ENCODE results near the gene NFE2L2.
"Not testable (repeated sequence)": the region's sequence is repeated elsewhere in the genome, so short reads cannot be mapped to it uniquely, and the experiment has no call there.

The NFE2L2 gene

GRCh38 chr2:177188482-177189469 is 75.8 kb downstream of the NFE2L2 start:
- no peak for DNase-seq

DNA sequence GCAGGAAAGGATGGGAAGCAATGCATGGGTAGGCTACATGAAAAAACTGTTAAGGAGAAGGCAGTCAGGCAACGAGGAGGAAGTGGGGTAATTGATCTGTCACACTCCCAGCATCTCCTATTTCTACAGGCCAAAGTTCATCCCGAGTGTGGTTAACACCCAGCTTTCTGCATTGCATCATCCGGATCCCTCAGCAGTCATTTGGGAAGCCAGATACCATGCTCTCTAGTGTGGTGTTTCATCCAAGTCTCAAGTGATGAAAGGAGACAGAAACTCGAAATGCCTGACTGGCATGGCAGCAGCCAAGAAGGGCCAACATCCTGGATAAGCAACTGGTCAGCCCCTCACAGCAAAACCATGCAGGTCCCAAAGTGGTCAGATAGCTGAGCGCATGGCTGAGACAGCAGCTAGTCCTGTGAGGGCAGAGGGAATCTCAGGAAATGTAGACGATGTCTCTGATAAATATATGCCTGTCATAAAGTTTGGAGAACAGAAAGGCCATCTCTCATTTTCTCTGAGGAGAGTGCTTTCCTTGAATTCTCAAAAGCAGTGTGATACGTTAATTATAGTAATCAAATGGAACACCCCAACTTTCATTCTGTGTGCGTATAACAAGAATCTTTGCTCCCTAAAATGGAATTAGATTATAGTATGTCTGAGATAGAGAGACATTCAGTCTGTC is 76.8 kb downstream of the NFE2L2 start:
- DNase-seq: no peak

GRCh38 chr2:177186038-177186437 is 78.5 kb downstream of the NFE2L2 start:
- not testable (repeated sequence) for DNase-seq

GRCh38 chr2:177184606-177185005 is 79.9 kb downstream of the NFE2L2 start:
- DNase-seq: no peak

- DNase-seq: no peak
Measured at GRCh38 chr2:177183860-177184259, 80.7 kb downstream of the NFE2L2 start.
